Calu3 (cell line): ENCODE measurements around the gene SNX10. TPM values are rescaled to one million over a fixed set of nuclear protein-coding genes. Genes with fewer than 3 reads are reported as not detected.

ENCODE experiments used
- BruUV-seq: library from RNA; stranded (reverse); fragments of 400-500 nt; replicated peaks from 2 replicates; lab custom pipeline; 2021; lab: Mats Ljungman, UMichigan
- CTCF ChIA-PET: fragments of 300-600 bp; sonication (Branson Sonifier 250); formaldehyde crosslinking; loops from one replicate; lab custom pipeline; 2022; ENCODE audit warnings: antibody characterized with exemption; lab: Charles Lee
- DNase-seq: peaks from one replicate; pipeline ENCODE4 v3.0.0; 2022
- H3K27ac Mint-ChIP-seq: one replicate; pipeline ENCODE4 v1.8.0; 2022; ENCODE audit warnings: mixed read lengths; ENCODE audit not compliant: unreplicated experiment
- H3K27me3 Mint-ChIP-seq: one replicate; pipeline ENCODE4 v1.8.0; 2022; ENCODE audit warnings: mixed read lengths; ENCODE audit not compliant: unreplicated experiment
- H3K36me3 Mint-ChIP-seq: one replicate; pipeline ENCODE4 v1.8.0; 2022; ENCODE audit warnings: mild to moderate bottlenecking, moderate library complexity, mixed read lengths; ENCODE audit not compliant: insufficient read depth, unreplicated experiment
- H3K4me1 Mint-ChIP-seq: one replicate; pipeline ENCODE4 v1.8.0; 2022; ENCODE audit warnings: mild to moderate bottlenecking, low read depth, mixed read lengths; ENCODE audit not compliant: unreplicated experiment
- H3K4me3 Mint-ChIP-seq: one replicate; pipeline ENCODE4 v1.8.0; 2022; ENCODE audit warnings: mild to moderate bottlenecking, low read depth, moderate library complexity, mixed read lengths; ENCODE audit not compliant: unreplicated experiment
- H3K9me3 Mint-ChIP-seq: one replicate; pipeline ENCODE4 v1.8.0; 2022; ENCODE audit warnings: low read depth, mixed read lengths; ENCODE audit not compliant: unreplicated experiment
- intact Hi-C: fragments of 100-400 bp; cut with micrococcal nuclease; formaldehyde crosslinking; loops from one replicate; pipeline ENCODE4 v1.10.0; 2022; ENCODE audit not compliant: unreplicated experiment
- total RNA-seq: library from RNA; stranded (reverse); gene quantifications from 2 replicates; pipeline ENCODE4 v1.2.3, GENCODE V29; 2022
- TF ChIP-seq, protein P1 (sequence below): fragments of 200-600 bp; IDR thresholded peaks from one replicate; pipeline ENCODE4 v1.8.0; 2022; ENCODE audit warnings: antibody characterized with exemption; ENCODE audit not compliant: unreplicated experiment

The SNX10 gene
- total RNA-seq, 1 experiment from 2014 or later: 22.1 TPM

DNA sequence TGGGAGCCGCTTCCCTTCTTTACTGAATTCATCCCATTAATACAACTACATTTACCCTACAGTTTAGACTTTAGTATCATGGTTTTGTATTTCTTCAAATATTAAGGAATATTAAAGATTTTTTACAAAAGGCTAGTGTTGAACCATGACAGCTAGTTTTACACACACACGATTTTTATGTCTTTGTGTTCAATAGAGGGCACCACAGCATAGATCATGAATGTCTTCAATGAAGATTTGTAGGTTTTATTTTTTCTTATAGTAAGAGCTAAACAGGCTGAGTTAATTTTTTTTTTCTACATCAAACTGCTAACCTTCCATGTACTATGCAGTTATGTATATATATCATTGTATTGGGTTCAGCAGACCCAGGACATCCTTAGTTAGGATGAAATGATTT lies 76.9 kb downstream of the SNX10 start:
- TF ChIP-seq, protein P1, sequence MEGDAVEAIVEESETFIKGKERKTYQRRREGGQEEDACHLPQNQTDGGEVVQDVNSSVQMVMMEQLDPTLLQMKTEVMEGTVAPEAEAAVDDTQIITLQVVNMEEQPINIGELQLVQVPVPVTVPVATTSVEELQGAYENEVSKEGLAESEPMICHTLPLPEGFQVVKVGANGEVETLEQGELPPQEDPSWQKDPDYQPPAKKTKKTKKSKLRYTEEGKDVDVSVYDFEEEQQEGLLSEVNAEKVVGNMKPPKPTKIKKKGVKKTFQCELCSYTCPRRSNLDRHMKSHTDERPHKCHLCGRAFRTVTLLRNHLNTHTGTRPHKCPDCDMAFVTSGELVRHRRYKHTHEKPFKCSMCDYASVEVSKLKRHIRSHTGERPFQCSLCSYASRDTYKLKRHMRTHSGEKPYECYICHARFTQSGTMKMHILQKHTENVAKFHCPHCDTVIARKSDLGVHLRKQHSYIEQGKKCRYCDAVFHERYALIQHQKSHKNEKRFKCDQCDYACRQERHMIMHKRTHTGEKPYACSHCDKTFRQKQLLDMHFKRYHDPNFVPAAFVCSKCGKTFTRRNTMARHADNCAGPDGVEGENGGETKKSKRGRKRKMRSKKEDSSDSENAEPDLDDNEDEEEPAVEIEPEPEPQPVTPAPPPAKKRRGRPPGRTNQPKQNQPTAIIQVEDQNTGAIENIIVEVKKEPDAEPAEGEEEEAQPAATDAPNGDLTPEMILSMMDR: no peak
- Mint-ChIP-seq H3K27me3 (no peaks in the 10 kb centered on the region), H3K27ac (no peak overlapping the region), H3K4me3 (no peak overlapping the region), H3K36me3 (peaks cover 5% of the 10 kb centered on the region), H3K9me3 (no peaks in the 10 kb centered on the region), H3K4me1 (peaks cover 46% of the 10 kb centered on the region)
- intact Hi-C loops: loop anchor here (2.0 to 5.0 kb wide), 2 partner anchors 166 to 792 kb away; partner anchors contain the start of genes CBX3 and HNRNPA2B1
- no TSS peak for BruUV-seq
- CTCF ChIA-PET: interaction anchor here (0.6 to 2.7 kb wide), 15 partner anchors 11 to 792 kb away, joined by 3 to 131 read pairs (median 11); no protein-coding TSS in a partner anchor
- no peak for DNase-seq

DNA sequence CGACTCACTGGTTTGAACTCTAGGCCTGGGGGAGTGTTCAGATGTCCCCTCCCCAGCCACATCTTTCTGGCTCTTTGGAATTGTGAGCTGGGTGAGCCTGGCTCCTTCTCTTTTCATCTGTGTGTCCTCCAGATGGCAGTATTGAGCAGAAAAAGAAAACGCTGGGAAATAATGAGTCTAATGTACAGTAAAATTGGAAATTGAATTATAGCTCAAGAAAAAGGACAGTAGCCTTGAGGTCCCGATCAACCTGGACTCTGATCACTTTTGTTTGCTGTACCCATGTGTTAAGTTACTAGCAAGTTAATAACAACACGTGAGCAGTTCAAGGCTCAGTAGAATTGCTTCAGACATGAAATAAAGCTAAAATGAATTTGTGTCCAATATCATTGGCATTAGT lies 77.9 kb downstream of the SNX10 start:
- TF ChIP-seq, protein P1: peak; percentile 87
- H3K36me3 Mint-ChIP-seq: peaks cover 5% of the 10 kb centered on the region
- CTCF ChIA-PET: interaction anchor here (0.6 to 2.7 kb wide), 39 partner anchors 9 to 791 kb away, joined by 3 to 131 read pairs (median 4); no protein-coding TSS in a partner anchor
- intact Hi-C loops: loop anchor here (1.0 to 5.0 kb wide), 3 partner anchors 167 to 791 kb away; partner anchors contain the start of genes CBX3 and HNRNPA2B1
- no peaks in the 10 kb centered on the region for H3K9me3 Mint-ChIP-seq
- DNase-seq: peak; percentile 77
- BruUV-seq: no TSS peak
- H3K4me1 Mint-ChIP-seq: peaks cover 41% of the 10 kb centered on the region
- H3K27ac Mint-ChIP-seq: no peak overlapping the region
- no peaks in the 10 kb centered on the region for H3K27me3 Mint-ChIP-seq
- H3K4me3 Mint-ChIP-seq: no peak overlapping the region

DNA sequence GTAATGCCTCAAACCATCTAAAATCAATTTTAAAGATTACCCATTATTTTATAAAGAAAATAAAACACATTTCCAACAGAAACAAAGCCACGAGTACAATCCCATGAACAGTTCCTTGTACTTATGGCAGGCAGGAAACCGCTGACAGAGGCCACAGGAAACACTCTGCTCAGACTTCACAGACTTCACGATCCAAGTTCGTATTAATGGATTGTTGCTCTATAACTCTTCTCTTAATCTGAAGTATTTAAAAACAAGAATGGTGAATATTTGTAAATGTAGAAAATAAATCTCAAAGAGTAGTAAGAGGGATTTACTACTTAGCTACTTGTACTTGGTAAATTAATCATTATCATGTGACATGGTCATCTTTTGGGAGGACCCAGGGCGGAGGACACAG lies 78.3 kb downstream of the SNX10 start:
- Mint-ChIP-seq H3K36me3 (peaks cover 2% of the 10 kb centered on the region), H3K4me3 (no peak overlapping the region), H3K27me3 (no peaks in the 10 kb centered on the region), H3K9me3 (no peaks in the 10 kb centered on the region), H3K4me1 (peaks cover 37% of the 10 kb centered on the region), H3K27ac (peak overlapping the region; percentile 33)
- intact Hi-C loops: no loop called here
- CTCF ChIA-PET: interaction anchor here (0.6 to 2.7 kb wide), 37 partner anchors 9 to 791 kb away, joined by 3 to 131 read pairs (median 4); no protein-coding TSS in a partner anchor
- no TSS peak for BruUV-seq
- no peak for DNase-seq
- TF ChIP-seq, protein P1: no peak

DNA sequence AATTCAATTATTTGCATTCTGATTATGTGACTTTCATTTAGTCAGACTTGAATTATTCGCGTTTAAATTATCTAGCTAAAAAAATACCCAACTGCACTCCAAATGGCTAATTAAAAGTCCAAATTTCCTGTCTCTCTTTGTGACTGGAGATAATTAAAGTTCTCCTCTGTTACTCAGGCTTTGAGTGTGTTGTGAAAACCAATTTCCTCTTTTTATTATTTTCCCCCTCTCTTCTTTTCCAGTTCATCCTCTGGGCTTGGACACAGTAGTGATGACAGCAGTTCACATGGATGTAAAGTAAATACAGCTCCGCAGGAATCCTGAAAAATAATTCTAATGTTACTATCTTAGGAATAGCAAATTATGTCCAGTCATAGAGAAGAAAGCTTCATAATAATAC lies 80.6 kb downstream of the SNX10 start:
- Mint-ChIP-seq H3K36me3 (peaks cover 14% of the 10 kb centered on the region), H3K27ac (no peak overlapping the region), H3K27me3 (no peaks in the 10 kb centered on the region), H3K4me3 (no peak overlapping the region), H3K4me1 (peaks cover 19% of the 10 kb centered on the region), H3K9me3 (no peaks in the 10 kb centered on the region)
- BruUV-seq: no TSS peak
- no peak for DNase-seq
- intact Hi-C loops: no loop called here
- CTCF ChIA-PET: interaction anchor here (0.8 to 1.4 kb wide), 4 partner anchors 10 to 295 kb away, joined by 3 to 5 read pairs (median 4); partner anchors contain the start of gene NFE2L3
- TF ChIP-seq, protein P1: no peak
